Measurements from ENCODE around the gene EML3. TPM values are rescaled to one million over a fixed set of nuclear protein-coding genes. Genes with fewer than 3 reads are reported as not detected.

EML3 gene
- total RNA-seq, 1 experiment from 2014 or later: 88.8 TPM

DNA sequence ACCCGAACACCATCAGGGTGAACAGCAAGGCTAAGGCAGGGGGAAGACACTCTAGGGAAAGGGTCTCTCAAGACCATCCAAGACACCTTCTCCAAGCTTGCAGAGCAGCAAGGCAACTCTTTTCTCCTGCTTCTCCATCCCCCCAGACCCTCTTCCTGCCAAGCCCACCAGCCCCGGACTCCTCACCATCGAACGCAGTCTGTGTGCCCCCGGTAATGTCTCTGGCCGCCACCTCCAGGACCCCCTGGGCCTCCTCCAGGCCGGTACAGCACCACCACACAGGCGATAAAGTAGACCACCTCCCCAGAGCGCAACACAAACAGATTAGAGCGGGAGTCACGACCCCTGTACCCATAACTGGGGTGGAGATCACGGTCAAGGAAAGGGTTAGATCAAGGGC lies 3.8 kb downstream of the EML3 start:
- Histone ChIP-seq H3K4me3 (ENCODE audit: low read depth in 2 of 2, low read length in 2 of 2) (no peak overlapping the region), H3K4me1 (ENCODE audit: control insufficient read depth, insufficient read depth, low read length) (peaks cover 18% of the 10 kb centered on the region), H3K9me3 (ENCODE audit: control insufficient read depth, insufficient read depth, low read depth, low read length) (no peaks in the 10 kb centered on the region), H3K27ac (ENCODE audit: low read length) (no peak overlapping the region), H3K27me3 (ENCODE audit: control insufficient read depth, insufficient read depth, low read length) (no peaks in the 10 kb centered on the region), H3K36me3 (ENCODE audit: control insufficient read depth, insufficient read depth, low read length) (no peaks in the 10 kb centered on the region; the same call in none of the 2 replicates)
- TF ChIP-seq, protein P1, sequence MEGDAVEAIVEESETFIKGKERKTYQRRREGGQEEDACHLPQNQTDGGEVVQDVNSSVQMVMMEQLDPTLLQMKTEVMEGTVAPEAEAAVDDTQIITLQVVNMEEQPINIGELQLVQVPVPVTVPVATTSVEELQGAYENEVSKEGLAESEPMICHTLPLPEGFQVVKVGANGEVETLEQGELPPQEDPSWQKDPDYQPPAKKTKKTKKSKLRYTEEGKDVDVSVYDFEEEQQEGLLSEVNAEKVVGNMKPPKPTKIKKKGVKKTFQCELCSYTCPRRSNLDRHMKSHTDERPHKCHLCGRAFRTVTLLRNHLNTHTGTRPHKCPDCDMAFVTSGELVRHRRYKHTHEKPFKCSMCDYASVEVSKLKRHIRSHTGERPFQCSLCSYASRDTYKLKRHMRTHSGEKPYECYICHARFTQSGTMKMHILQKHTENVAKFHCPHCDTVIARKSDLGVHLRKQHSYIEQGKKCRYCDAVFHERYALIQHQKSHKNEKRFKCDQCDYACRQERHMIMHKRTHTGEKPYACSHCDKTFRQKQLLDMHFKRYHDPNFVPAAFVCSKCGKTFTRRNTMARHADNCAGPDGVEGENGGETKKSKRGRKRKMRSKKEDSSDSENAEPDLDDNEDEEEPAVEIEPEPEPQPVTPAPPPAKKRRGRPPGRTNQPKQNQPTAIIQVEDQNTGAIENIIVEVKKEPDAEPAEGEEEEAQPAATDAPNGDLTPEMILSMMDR (IDR thresholded peaks at IDR 0.05): no peak
- TF ChIP-seq POLR2AphosphoS5 (IDR thresholded peaks at IDR 0.05; ENCODE audit: low read depth, low read length) (no peak), SIN3A (IDR thresholded peaks at IDR 0.05; ENCODE audit: borderline replicate concordance, insufficient read depth, low read depth, low read length) (no peak), TCF7L2 (IDR thresholded peaks at IDR 0.05; ENCODE audit: low read depth, low read length) (no peak)
- TF ChIP-seq, protein P2, sequence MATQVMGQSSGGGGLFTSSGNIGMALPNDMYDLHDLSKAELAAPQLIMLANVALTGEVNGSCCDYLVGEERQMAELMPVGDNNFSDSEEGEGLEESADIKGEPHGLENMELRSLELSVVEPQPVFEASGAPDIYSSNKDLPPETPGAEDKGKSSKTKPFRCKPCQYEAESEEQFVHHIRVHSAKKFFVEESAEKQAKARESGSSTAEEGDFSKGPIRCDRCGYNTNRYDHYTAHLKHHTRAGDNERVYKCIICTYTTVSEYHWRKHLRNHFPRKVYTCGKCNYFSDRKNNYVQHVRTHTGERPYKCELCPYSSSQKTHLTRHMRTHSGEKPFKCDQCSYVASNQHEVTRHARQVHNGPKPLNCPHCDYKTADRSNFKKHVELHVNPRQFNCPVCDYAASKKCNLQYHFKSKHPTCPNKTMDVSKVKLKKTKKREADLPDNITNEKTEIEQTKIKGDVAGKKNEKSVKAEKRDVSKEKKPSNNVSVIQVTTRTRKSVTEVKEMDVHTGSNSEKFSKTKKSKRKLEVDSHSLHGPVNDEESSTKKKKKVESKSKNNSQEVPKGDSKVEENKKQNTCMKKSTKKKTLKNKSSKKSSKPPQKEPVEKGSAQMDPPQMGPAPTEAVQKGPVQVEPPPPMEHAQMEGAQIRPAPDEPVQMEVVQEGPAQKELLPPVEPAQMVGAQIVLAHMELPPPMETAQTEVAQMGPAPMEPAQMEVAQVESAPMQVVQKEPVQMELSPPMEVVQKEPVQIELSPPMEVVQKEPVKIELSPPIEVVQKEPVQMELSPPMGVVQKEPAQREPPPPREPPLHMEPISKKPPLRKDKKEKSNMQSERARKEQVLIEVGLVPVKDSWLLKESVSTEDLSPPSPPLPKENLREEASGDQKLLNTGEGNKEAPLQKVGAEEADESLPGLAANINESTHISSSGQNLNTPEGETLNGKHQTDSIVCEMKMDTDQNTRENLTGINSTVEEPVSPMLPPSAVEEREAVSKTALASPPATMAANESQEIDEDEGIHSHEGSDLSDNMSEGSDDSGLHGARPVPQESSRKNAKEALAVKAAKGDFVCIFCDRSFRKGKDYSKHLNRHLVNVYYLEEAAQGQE (IDR thresholded peaks at IDR 0.05; ENCODE audit: insufficient read depth in 1 of 2, low read depth in 2 of 2, low read length in 1 of 2): no peak
- intact Hi-C loops (cut with micrococcal nuclease; ENCODE audit: unreplicated experiment): no loop called here
- in situ Hi-C loops (cut with HindIII; ENCODE audit: low pct_unique_long_range_greater_than_20kb, low sequenced_read_pairs): no loop called here
- ATAC-seq: no peak
- DNase-seq (ENCODE audit: low read depth, low spot score): no peak
- ChIA-PET CTCF (no interaction called here), POLR2A (no interaction called here)
- BruUV-seq (replicated peaks): no TSS peak

DNA sequence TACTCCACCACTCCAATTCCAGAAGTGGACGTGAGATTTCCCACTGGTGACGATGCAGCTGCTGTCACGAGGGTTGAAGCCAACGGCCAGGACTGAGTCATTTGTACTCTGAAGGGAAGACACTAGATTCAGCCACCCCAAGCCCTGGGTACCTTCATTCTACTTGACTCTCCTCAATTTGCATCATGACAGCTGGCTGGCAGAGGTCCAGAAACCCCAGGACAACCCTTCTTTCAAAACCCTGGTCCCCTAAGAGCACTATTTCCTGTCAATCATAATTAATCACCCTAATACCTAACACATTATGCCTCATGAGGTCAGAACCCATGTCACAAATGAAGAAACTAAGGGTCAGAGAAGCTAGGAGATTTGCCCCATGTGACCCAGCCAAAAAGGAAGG lies 4.9 kb downstream of the EML3 start:
- no TSS peak for BruUV-seq (replicated peaks)
- TF ChIP-seq POLR2AphosphoS5 (IDR thresholded peaks at IDR 0.05; ENCODE audit: low read depth, low read length) (no peak), SIN3A (IDR thresholded peaks at IDR 0.05; ENCODE audit: borderline replicate concordance, insufficient read depth, low read depth, low read length) (no peak), TCF7L2 (IDR thresholded peaks at IDR 0.05; ENCODE audit: low read depth, low read length) (no peak)
- TF ChIP-seq, protein P2 (IDR thresholded peaks at IDR 0.05; ENCODE audit: insufficient read depth in 1 of 2, low read depth in 2 of 2, low read length in 1 of 2): no peak
- TF ChIP-seq, protein P1 (IDR thresholded peaks at IDR 0.05): no peak
- in situ Hi-C loops (cut with HindIII; ENCODE audit: low pct_unique_long_range_greater_than_20kb, low sequenced_read_pairs): no loop called here
- DNase-seq (ENCODE audit: low read depth, low spot score): no peak
- Histone ChIP-seq H3K9me3 (ENCODE audit: control insufficient read depth, insufficient read depth, low read depth, low read length) (no peaks in the 10 kb centered on the region), H3K27ac (ENCODE audit: low read length) (no peak overlapping the region), H3K4me3 (ENCODE audit: low read depth in 2 of 2, low read length in 2 of 2) (no peak overlapping the region), H3K4me1 (ENCODE audit: control insufficient read depth, insufficient read depth, low read length) (peaks cover 16% of the 10 kb centered on the region), H3K27me3 (ENCODE audit: control insufficient read depth, insufficient read depth, low read length) (no peaks in the 10 kb centered on the region), H3K36me3 (ENCODE audit: control insufficient read depth, insufficient read depth, low read length) (no peaks in the 10 kb centered on the region; the same call in none of the 2 replicates)
- ChIA-PET CTCF (no interaction called here), POLR2A (no interaction called here)
- ATAC-seq: no peak
- intact Hi-C loops (cut with micrococcal nuclease; ENCODE audit: unreplicated experiment): no loop called here
